Measurements from ENCODE around the gene PCDHGB7. TPM values are rescaled to one million over a fixed set of nuclear protein-coding genes. Genes with fewer than 3 reads are reported as not detected.

Gene PCDHGB7
- total RNA-seq, 1 donor from 2014 or later = 16.4 TPM

DNA sequence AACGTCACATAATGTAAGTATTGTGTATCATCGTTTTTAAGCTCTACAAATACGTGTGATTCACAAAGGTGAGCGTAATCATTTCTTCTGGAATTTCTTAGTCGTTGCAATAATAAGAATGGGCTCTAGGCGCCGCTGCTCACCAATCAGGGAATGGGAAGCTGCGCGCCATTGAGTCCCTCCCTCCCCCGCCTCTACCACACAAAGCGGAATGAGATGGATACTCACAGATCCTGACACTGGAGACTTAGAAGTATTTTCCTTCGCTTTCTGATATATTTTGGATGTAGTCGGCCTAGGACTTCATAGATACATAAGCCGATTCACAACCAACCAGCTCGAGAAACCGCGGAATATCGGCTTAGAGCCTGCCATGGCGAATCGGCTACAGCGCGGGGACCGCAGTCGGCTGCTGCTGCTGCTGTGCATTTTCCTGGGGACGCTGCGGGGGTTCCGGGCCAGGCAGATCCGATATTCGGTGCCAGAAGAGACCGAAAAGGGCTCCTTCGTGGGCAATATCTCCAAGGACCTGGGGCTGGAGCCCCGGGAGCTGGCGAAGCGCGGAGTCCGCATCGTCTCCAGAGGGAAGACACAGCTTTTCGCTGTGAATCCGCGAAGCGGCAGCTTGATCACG is 3.5 kb downstream of the PCDHGB7 start, which contains the start of gene PCDHGA11:
Gene PCDHGA11, plus strand, starts transcription at position 197 of the 634 bp plus-strand sequence. Its CDS starts 177 bp downstream, at position 374.
- Mint-ChIP-seq H3K4me3 (no peak within 1 kb of the TSS), H3K4me1 (no peaks in the 10 kb centered on the region), H3K27me3 (ENCODE audit: low read depth) (no peaks in the 10 kb centered on the region), H3K9me3 (peaks cover 58% of the 10 kb centered on the region), H3K27ac (no peak within 1 kb of the TSS), H3K36me3 (peaks cover 80% of the 10 kb centered on the region)
- TF ChIP-seq, protein P1, sequence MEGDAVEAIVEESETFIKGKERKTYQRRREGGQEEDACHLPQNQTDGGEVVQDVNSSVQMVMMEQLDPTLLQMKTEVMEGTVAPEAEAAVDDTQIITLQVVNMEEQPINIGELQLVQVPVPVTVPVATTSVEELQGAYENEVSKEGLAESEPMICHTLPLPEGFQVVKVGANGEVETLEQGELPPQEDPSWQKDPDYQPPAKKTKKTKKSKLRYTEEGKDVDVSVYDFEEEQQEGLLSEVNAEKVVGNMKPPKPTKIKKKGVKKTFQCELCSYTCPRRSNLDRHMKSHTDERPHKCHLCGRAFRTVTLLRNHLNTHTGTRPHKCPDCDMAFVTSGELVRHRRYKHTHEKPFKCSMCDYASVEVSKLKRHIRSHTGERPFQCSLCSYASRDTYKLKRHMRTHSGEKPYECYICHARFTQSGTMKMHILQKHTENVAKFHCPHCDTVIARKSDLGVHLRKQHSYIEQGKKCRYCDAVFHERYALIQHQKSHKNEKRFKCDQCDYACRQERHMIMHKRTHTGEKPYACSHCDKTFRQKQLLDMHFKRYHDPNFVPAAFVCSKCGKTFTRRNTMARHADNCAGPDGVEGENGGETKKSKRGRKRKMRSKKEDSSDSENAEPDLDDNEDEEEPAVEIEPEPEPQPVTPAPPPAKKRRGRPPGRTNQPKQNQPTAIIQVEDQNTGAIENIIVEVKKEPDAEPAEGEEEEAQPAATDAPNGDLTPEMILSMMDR (IDR thresholded peaks at IDR 0.05; ENCODE audit: unreplicated experiment) = no peak
- DNase-seq (ENCODE audit: low spot score in 2 of 2, unreplicated experiment in 2 of 2) = no peak

DNA sequence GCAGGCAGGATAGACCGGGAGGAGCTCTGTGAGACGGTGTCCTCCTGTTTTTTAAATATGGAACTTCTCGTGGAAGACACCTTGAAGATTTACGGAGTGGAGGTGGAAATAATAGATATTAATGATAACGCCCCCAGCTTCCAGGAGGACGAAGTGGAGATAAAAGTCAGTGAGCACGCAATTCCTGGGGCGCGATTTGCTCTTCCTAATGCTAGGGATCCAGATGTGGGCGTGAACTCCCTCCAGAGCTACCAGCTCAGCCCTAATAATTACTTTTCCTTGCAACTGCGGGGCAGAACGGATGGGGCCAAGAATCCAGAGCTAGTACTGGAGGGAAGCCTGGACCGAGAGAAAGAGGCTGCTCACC is 4.0 kb downstream of the PCDHGB7 start:
- peaks cover 81% of the 10 kb centered on the region for H3K36me3 Mint-ChIP-seq
- no peak for DNase-seq (ENCODE audit: low spot score in 2 of 2, unreplicated experiment in 2 of 2)
- H3K9me3 Mint-ChIP-seq = peaks cover 58% of the 10 kb centered on the region
- H3K4me1 Mint-ChIP-seq = no peaks in the 10 kb centered on the region
- no peak overlapping the region for H3K27ac Mint-ChIP-seq
- no peak overlapping the region for H3K4me3 Mint-ChIP-seq
- H3K27me3 Mint-ChIP-seq (ENCODE audit: low read depth) = no peaks in the 10 kb centered on the region
- TF ChIP-seq, protein P1 (IDR thresholded peaks at IDR 0.05; ENCODE audit: unreplicated experiment) = no peak

DNA sequence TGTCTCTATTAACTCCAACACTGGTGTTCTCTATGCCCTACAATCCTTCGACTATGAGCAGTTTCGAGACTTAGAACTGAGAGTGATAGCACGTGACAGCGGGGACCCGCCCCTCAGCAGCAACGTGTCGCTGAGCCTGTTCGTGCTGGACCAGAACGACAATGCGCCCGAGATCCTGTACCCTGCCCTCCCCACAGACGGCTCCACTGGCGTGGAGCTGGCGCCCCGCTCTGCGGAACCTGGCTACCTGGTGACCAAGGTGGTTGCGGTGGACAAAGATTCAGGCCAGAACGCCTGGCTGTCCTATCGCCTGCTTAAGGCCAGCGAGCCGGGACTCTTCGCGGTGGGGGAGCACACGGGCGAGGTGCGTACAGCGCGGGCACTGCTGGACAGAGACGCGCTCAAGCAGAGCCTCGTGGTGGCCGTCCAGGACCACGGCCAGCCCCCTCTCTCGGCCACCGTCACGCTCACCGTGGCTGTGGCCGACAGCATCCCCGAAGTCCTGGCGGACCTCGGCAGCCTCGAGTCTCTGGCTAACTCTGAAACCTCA is 5.3 kb downstream of the PCDHGB7 start:
- no peak for DNase-seq (ENCODE audit: low spot score in 2 of 2, unreplicated experiment in 2 of 2)
- H3K27ac Mint-ChIP-seq = no peak overlapping the region
- H3K36me3 Mint-ChIP-seq = peaks cover 84% of the 10 kb centered on the region
- H3K4me3 Mint-ChIP-seq = no peak overlapping the region
- TF ChIP-seq, protein P1 (IDR thresholded peaks at IDR 0.05; ENCODE audit: unreplicated experiment) = no peak
- no peaks in the 10 kb centered on the region for H3K4me1 Mint-ChIP-seq
- H3K27me3 Mint-ChIP-seq (ENCODE audit: low read depth) = no peaks in the 10 kb centered on the region
- H3K9me3 Mint-ChIP-seq = peaks cover 62% of the 10 kb centered on the region

DNA sequence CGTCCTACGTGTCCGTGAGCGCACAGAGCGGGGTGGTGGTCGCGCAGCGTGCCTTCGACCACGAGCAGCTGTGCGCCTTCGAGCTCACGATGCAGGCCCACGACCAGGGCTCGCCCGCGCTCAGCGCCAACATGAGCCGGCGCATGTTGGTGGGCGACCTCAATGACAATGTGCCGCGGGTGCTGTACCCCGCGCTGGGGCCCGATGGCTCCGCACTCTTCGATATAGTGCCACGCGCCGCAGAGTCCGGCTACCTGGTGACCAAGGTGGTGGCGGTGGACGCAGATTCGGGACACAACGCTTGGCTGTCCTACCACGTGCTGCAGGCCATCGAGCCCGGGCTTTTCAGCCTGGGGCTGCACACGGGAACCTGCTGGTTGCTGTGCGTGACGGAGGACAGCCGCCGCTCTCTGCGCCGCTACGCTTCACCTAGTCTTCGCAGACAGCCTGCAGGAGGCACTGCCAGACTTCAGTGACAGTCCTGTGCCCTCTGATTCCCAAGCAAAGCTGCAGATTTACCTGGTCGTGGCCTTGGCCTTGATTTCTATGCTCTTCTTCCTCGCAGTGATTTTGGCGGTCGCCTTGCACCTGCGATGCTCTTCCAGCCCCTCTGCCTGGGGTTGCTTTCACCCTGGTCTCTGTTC is 10.4 kb downstream of the PCDHGB7 start:
- TF ChIP-seq, protein P1 (IDR thresholded peaks at IDR 0.05; ENCODE audit: unreplicated experiment) = no peak
- H3K4me3 Mint-ChIP-seq = no peak overlapping the region

DNA sequence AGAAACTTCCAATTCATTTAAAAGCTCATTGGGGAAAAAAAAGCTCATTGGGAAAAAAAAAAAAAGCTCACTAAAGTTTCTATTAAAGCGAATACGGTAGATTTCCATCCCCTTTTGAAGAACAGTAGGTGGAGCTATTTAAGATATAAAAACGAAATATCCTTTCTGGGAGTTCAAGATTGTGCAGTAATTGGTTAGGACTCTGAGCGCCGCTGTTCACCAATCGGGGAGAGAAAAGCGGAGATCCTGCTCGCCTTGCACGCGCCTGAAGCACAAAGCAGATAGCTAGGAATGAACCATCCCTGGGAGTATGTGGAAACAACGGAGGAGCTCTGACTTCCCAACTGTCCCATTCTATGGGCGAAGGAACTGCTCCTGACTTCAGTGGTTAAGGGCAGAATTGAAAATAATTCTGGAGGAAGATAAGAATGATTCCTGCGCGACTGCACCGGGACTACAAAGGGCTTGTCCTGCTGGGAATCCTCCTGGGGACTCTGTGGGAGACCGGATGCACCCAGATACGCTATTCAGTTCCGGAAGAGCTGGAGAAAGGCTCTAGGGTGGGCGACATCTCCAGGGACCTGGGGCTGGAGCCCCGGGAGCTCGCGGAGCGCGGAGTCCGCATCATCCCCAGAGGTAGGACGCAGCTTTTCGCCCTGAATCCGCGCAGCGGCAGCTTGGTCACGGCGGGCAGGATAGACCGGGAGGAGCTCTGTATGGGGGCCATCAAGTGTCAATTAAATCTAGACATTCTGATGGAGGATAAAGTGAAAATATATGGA is 13.0 kb downstream of the PCDHGB7 start, which contains the start of gene PCDHGA12:
Gene PCDHGA12, plus strand, starts transcription at position 176 of the 782 bp plus-strand sequence. Its CDS starts 253 bp downstream, at position 429.
- peaks cover 56% of the 10 kb centered on the region for H3K9me3 Mint-ChIP-seq
- no peaks in the 10 kb centered on the region for H3K27me3 Mint-ChIP-seq (ENCODE audit: low read depth)
- no peak for DNase-seq (ENCODE audit: low spot score in 2 of 2, unreplicated experiment in 2 of 2)
- H3K4me1 Mint-ChIP-seq = no peaks in the 10 kb centered on the region
- H3K4me3 Mint-ChIP-seq = no peak within 1 kb of the TSS
- TF ChIP-seq, protein P1 (IDR thresholded peaks at IDR 0.05; ENCODE audit: unreplicated experiment) = no peak
- H3K27ac Mint-ChIP-seq = peak within 1 kb of the TSS; percentile 9
- H3K36me3 Mint-ChIP-seq = peaks cover 67% of the 10 kb centered on the region

More for the DNA sequence above, 10.4 kb downstream of the PCDHGB7 start:
- peaks cover 69% of the 10 kb centered on the region for H3K36me3 Mint-ChIP-seq
- H3K27ac Mint-ChIP-seq = no peak overlapping the region
- H3K9me3 Mint-ChIP-seq = peaks cover 61% of the 10 kb centered on the region
- H3K27me3 Mint-ChIP-seq (ENCODE audit: low read depth) = no peaks in the 10 kb centered on the region
- DNase-seq (ENCODE audit: low spot score in 2 of 2, unreplicated experiment in 2 of 2) = no peak
- H3K4me1 Mint-ChIP-seq = no peaks in the 10 kb centered on the region
